SU-DHL-6 (cell line): ENCODE measurements around the gene LIN54.

Source experiments
- H2AFZ ChIP-seq: fragments of 200-600 bp; sonication (generic); 2 replicates; pipeline ENCODE4 v1.6.1; 2014; ENCODE audit warnings: low read depth, mild to moderate bottlenecking, moderate library complexity, mixed read lengths, antibody characterized with exemption, low read length; ENCODE audit not compliant: severe bottlenecking
- H3F3A ChIP-seq: fragments of 200-600 bp; shearing (Covaris generic); 2 replicates; pipeline ENCODE4 v1.6.0; 2016; ENCODE audit warnings: antibody characterized with exemption, mild to moderate bottlenecking; ENCODE audit not compliant: insufficient read depth
- H3K27ac ChIP-seq: fragments of 200-600 bp; sonication (generic); 2 replicates; pipeline ENCODE4 v1.5.1; 2016; ENCODE audit warnings: low read depth, mild to moderate bottlenecking, low read length, moderate library complexity, mixed read lengths
- H3K27me3 ChIP-seq: fragments of 200-600 bp; sonication (generic), shearing (Covaris generic); 2 replicates; pipeline ENCODE4 v1.6.0; 2014; ENCODE audit warnings: mild to moderate bottlenecking, low read length
- H3K36me3 ChIP-seq: fragments of 200-600 bp; sonication (generic); 2 replicates; pipeline ENCODE4 v1.6.1; 2014; ENCODE audit warnings: mild to moderate bottlenecking, low read length, mixed read lengths
- H3K4me2 ChIP-seq: fragments of 300-600, 200-600 bp; shearing (Covaris generic), sonication (generic); 2 replicates; pipeline ENCODE4 v1.6.0; 2014; ENCODE audit warnings: low read length, low read depth, mild to moderate bottlenecking; ENCODE audit not compliant: poor library complexity, severe bottlenecking
- H3K4me3 ChIP-seq: fragments of 200-600 bp; sonication (generic); 2 replicates; pipeline ENCODE4 v1.5.1; 2014; ENCODE audit warnings: antibody characterized with exemption, low read length, mild to moderate bottlenecking, mixed read lengths; ENCODE audit not compliant: insufficient read depth, poor library complexity, severe bottlenecking
- H3K79me2 ChIP-seq: fragments of 200-600 bp; sonication (generic); 2 replicates; pipeline ENCODE4 v1.6.1; 2014; ENCODE audit warnings: mild to moderate bottlenecking, low read length, moderate library complexity; ENCODE audit not compliant: insufficient read depth
- H3K9ac ChIP-seq: fragments of 200-600 bp; sonication (generic); 2 replicates; pipeline ENCODE4 v1.7.0; 2014; ENCODE audit warnings: mild to moderate bottlenecking, low read length
- H3K9me2 ChIP-seq: fragments of 200-600 bp; sonication (generic); replicated peaks from 2 replicates; pipeline ENCODE4 v1.6.1; 2014; ENCODE audit warnings: low read length; ENCODE audit not compliant: insufficient read depth
- H3K9me3 ChIP-seq: fragments of 200-600 bp; sonication (generic); 2 replicates; pipeline ENCODE4 v1.6.1; 2014; ENCODE audit warnings: low read length, mixed read lengths; ENCODE audit not compliant: insufficient read depth
- H4K20me1 ChIP-seq: fragments of 200-600 bp; sonication (generic); 2 replicates; pipeline ENCODE4 v1.6.1; 2014; ENCODE audit warnings: low read depth, mild to moderate bottlenecking, antibody characterized with exemption, low read length, moderate library complexity, mixed read lengths
- CTCF ChIP-seq: fragments of 200-600 bp; sonication (generic); IDR thresholded peaks from one replicate; pipeline ENCODE4 v1.5.1; 2017; ENCODE audit warnings: antibody characterized with exemption, mild to moderate bottlenecking, low read length, moderate library complexity; ENCODE audit not compliant: insufficient read depth, poor library complexity, severe bottlenecking
- EZH2phosphoT487 ChIP-seq: fragments of 200-600 bp; sonication (generic), shearing (Covaris generic); conservative IDR thresholded peaks from 2 replicates; pipeline ENCODE4 v1.6.1; 2018; ENCODE audit warnings: mild to moderate bottlenecking, antibody characterized with exemption, low read length, moderate library complexity, mixed read lengths

The LIN54 gene

GRCh38 chr4:82983444-82983843 lies 27.2 kb downstream of the LIN54 start:
- no peak overlapping the region for H3K4me2 ChIP-seq
- H3K9ac ChIP-seq = no peak overlapping the region
- H3K9me3 ChIP-seq = no peaks in the 10 kb centered on the region
- no peak overlapping the region for H2AFZ ChIP-seq
- no peaks in the 10 kb centered on the region for H4K20me1 ChIP-seq
- H3K4me3 ChIP-seq = no peak overlapping the region
- H3K79me2 ChIP-seq = peaks cover 16% of the 10 kb centered on the region
- no peaks in the 10 kb centered on the region for H3F3A ChIP-seq
- TF ChIP-seq EZH2phosphoT487 (no peak), CTCF (no peak)
- H3K36me3 ChIP-seq = no peaks in the 10 kb centered on the region; the same call in 1 of the 2 replicates
- H3K9me2 ChIP-seq = no peaks in the 10 kb centered on the region
- H3K27ac ChIP-seq = no peak overlapping the region
- H3K27me3 ChIP-seq = no peaks in the 10 kb centered on the region

GRCh38 chr4:82981138-82981537 lies 29.5 kb downstream of the LIN54 start:
- H3K79me2 ChIP-seq = no peaks in the 10 kb centered on the region
- H3K27ac ChIP-seq = no peak overlapping the region
- no peak overlapping the region for H3K4me3 ChIP-seq
- no peaks in the 10 kb centered on the region for H4K20me1 ChIP-seq
- no peaks in the 10 kb centered on the region for H3K9me3 ChIP-seq
- no peaks in the 10 kb centered on the region; the same call in 1 of the 2 replicates for H3K36me3 ChIP-seq
- TF ChIP-seq EZH2phosphoT487 (no peak), CTCF (no peak)
- H3K9me2 ChIP-seq = no peaks in the 10 kb centered on the region
- H3F3A ChIP-seq = no peaks in the 10 kb centered on the region
- H3K4me2 ChIP-seq = no peak overlapping the region
- H3K27me3 ChIP-seq = no peaks in the 10 kb centered on the region
- no peak overlapping the region for H3K9ac ChIP-seq
- no peak overlapping the region for H2AFZ ChIP-seq

GRCh38 chr4:82975792-82976191 lies 34.8 kb downstream of the LIN54 start:
- Histone ChIP-seq H2AFZ (no peak overlapping the region), H3F3A (no peaks in the 10 kb centered on the region), H3K4me2 (no peak overlapping the region), H3K4me3 (no peak overlapping the region), H4K20me1 (no peaks in the 10 kb centered on the region), H3K27ac (no peak overlapping the region), H3K9me2 (no peaks in the 10 kb centered on the region), H3K36me3 (no peaks in the 10 kb centered on the region; the same call in 1 of the 2 replicates), H3K9me3 (no peaks in the 10 kb centered on the region), H3K27me3 (no peaks in the 10 kb centered on the region), H3K79me2 (no peaks in the 10 kb centered on the region), H3K9ac (no peak overlapping the region)
- TF ChIP-seq CTCF (no peak), EZH2phosphoT487 (no peak)

- Histone ChIP-seq H3K4me3 (no peak overlapping the region), H3K79me2 (peaks cover 5% of the 10 kb centered on the region; the same call in 1 of the 2 replicates), H3K9ac (no peak overlapping the region), H2AFZ (no peak overlapping the region), H3K36me3 (no peaks in the 10 kb centered on the region), H3K4me2 (peak overlapping the region; percentile 61), H3K27me3 (no peaks in the 10 kb centered on the region), H3K9me3 (no peaks in the 10 kb centered on the region), H3K9me2 (no peaks in the 10 kb centered on the region), H4K20me1 (no peaks in the 10 kb centered on the region), H3K27ac (peak overlapping the region; percentile 86), H3F3A (peaks cover 9% of the 10 kb centered on the region; the same call in 1 of the 2 replicates)
- TF ChIP-seq CTCF = no peak
- TF ChIP-seq EZH2phosphoT487 = no peak
These were observed 41.2 kb downstream of the LIN54 start for GRCh38 chr4:82969414-82969813.
